GM21447 (cell line): ENCODE measurements around the gene VPS26A.
A peak's percentile ranks its signal among the peaks of the same experiment; 100 is the strongest.
"Not testable (repeated sequence)": the region's sequence is repeated elsewhere in the genome, so short reads cannot be mapped to it uniquely, and the experiment has no call there.

Experiments used
- ATAC-seq: cut with Tn5 transposase; IDR thresholded peaks from one replicate; pipeline ENCODE4 v1.9.1; 2021; ENCODE audit not compliant: unreplicated experiment

VPS26A gene

GRCh38 chr10:69102440-69102839 lies 21.5 kb upstream of the VPS26A start:
- ATAC-seq = no peak

GRCh38 chr10:69103784-69104183 lies 20.2 kb upstream of the VPS26A start:
- ATAC-seq = no peak

DNA sequence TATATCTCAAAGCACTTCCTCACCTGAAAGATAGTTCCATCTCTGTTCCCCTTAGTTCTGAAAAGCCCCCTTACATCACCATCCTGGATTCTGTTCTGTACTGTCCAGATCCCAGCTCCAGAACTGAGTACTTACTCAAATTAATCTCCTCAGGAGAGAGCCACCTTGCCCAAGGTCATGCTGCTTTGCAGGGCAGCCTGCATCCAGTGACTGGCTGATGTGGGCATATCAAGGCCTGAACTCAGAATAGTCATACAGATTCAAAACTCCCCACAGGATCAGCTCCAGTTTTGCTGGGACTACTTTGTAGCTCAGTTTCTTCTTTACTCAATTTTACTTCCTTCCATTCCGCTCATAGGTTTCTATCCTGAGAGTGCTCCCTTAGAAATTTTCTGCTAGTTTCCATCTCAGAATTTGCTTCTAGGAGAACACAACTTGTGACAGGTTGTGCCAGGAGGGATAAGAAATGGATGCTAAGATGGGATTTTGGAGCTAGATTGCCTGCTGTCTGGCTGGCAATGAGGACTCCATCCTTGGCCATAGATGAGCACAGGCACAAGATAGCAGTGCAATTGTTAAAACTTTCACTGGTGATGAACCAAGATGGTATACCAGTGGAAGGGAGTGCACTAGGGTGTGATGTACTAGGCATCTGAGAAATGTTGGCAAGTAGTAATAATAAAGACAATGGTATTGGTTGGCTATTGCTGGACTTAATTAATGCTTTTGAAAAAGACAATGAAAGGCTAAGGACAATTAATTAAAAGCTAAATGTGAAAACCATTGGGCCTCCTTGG lies 18.8 kb upstream of the VPS26A start:
- no peak for ATAC-seq

GRCh38 chr10:69107176-69107490 lies 16.8 kb upstream of the VPS26A start:
- ATAC-seq = no peak

- ATAC-seq = no peak
Measured at GRCh38 chr10:69107699-69108098, 16.3 kb upstream of the VPS26A start.

GRCh38 chr10:69119896-69120295 lies 4.1 kb upstream of the VPS26A start:
- ATAC-seq = no peak

- peak; percentile 37 for ATAC-seq
Measured at GRCh38 chr10:69123306-69123746, 652 bp upstream of the VPS26A start.

GRCh38 chr10:69124563-69125268 lies 738 bp downstream of the VPS26A start:
- peak; percentile 31 for ATAC-seq

DNA sequence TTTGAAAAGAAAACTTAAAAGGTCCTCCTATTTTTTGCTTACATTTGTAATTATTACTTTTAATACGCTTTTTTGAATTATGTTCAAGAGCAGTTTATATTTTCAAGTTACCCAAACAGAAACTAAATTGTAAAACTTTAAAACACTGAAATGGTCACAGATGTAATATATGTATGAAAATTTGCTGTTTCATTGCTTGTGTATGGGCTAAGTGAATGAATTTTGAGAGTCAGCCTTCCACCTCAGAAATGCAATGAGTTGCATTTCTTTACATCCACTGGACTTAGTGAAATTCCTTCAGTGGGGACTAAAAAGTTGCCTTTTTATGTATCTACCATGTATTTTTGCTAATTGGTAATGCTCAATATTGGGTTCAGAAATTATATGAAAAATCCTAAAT lies 1.6 kb downstream of the VPS26A start:
- no peak for ATAC-seq

- no peak for ATAC-seq
Measured at GRCh38 chr10:69130251-69130650, 6.3 kb downstream of the VPS26A start.

DNA sequence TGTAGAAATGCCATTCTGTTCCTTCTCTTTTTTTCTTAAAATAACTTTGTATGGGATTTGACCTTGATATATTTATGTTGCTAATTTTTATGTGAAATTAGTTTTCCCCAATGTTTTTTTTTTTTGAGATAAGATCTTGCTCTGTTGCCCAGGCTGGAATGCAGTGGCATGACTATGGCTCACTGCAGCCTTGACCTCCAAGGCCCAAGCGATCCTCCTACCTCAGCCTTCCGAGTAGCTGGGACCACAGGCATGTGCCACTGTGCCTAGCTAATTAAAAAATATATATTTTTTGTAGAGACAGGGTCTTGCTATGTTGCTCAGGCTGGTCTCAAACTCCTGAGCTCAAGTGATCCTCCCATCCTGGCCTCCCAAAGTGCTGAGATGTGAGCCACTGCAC lies 16.0 kb downstream of the VPS26A start:
- no peak for ATAC-seq

GRCh38 chr10:69141304-69141703 lies 17.3 kb downstream of the VPS26A start:
- no peak for ATAC-seq

DNA sequence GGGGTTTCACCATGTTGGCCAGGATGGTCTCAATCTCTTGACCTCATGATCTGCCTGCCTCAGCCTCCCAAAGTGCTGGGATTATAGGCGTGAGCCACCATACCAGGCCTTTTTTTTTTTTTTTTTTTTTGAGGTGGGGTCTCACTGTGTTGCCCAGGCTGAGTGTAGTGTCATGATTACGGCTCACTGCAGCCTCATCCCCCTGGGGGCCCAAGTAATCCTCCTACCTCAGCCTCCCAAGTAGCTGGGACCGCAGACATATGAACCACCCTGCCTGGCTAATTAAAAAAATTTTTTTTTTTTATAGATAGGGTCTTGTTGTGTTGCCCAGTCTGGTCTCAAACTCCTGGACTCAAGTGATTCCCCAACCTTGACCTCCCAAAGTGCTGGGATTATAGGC lies 18.1 kb downstream of the VPS26A start:
- not testable (repeated sequence) for ATAC-seq

- ATAC-seq = no peak
Measured at GRCh38 chr10:69142983-69143382, 19.0 kb downstream of the VPS26A start.

DNA sequence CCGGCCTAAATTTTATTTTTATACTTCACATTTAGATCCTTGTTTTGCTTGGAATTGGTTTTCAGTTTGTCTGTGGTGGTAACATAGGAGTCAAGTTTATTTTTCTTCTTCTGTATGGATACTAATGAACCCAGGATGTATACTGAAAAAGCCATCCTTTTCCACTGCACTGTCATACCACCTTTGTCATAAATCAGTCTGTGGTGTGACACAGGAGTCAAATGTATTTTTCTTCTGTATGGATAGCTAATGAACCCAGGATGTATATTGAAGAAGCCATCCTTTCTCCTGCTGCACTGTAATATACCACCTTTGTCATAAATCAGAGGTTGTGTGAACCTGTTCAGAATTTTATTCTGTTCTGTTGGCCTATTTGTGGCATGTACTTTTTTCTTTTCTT lies 21.4 kb downstream of the VPS26A start:
- no peak for ATAC-seq

- ATAC-seq = no peak
Measured at GRCh38 chr10:69145864-69146263, 21.9 kb downstream of the VPS26A start.

DNA sequence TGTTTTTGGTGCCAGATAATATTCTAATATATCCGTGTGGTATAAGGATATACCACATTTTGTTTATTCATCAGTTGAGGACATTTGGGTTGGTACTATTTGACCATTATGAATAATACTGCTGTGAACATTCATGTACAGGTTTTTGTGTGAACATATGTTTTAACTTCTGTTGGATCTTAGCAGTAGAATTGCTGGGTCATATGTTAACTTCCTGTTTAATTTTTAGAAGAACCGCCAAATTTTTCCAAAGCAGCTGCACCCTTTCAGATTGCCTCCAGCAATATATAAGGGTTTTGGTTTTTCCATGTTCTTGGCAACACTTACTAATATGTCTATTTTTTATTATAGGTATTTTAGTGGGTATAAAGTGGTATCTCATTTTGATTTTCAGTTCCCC lies 22.8 kb downstream of the VPS26A start:
- no peak for ATAC-seq

GRCh38 chr10:69151984-69152383 lies 28.0 kb downstream of the VPS26A start:
- no peak for ATAC-seq

- ATAC-seq = no peak
Measured at GRCh38 chr10:69153227-69153626, 29.2 kb downstream of the VPS26A start.

DNA sequence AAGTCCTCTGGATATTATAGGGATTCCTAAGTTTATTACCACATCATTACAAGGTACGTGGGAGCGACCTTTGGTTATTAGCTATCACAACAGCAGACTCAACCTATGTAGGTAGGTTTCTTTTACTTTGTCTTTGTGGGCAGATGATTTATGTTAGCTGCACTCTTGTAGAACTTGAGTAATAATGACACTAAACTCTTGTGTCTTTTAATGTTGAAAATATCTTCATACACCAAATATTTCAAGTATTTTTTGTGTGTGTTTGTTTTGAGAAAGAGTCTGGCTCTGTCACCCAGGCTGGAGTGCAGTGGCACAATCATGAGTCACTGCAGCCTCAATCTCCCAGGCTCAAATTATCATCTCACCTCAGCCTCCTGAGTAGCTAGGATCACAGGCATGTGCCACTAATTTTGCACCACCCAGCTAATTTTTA lies 36.8 kb downstream of the VPS26A start:
- ATAC-seq = no peak

GRCh38 chr10:69168493-69168892 lies 44.5 kb downstream of the VPS26A start:
- ATAC-seq = no peak

GRCh38 chr10:69172241-69172982 lies 48.4 kb downstream of the VPS26A start:
- no peak for ATAC-seq
